ENCODE results near the gene MAGEA4.

The MAGEA4 gene

GRCh38 chrX:151912780-151913179 lies at the start of gene MAGEA4:
Gene MAGEA4 (plus strand): TSS chrX:151912889. CDS start chrX:151923665, 10,776 bp downstream.
- no peaks in the 10 kb centered on the region for H3K27me3 ChIP-seq (ENCODE audit: control insufficient read depth in 2 of 2, insufficient read depth in 2 of 2, low read length in 2 of 2)
- no peaks in the 10 kb centered on the region for H3K9me3 ChIP-seq (ENCODE audit: control insufficient read depth in 2 of 2, low read length in 2 of 2)
- H3K36me3 ChIP-seq (ENCODE audit: control insufficient read depth in 2 of 2, insufficient read depth in 2 of 2, low read length in 2 of 2) = no peaks in the 10 kb centered on the region
- no peak within 1 kb of the TSS for H3K27ac ChIP-seq (ENCODE audit: low read depth in 2 of 2, low read length in 2 of 2)
- no peak within 1 kb of the TSS for H3K9ac ChIP-seq (ENCODE audit: low read depth in 1 of 2, low read length in 2 of 2)
- no peak within 1 kb of the TSS for H3K4me3 ChIP-seq (ENCODE audit: low read length in 2 of 2)
- H3K4me1 ChIP-seq (ENCODE audit: control insufficient read depth in 2 of 2, insufficient read depth in 2 of 2, low read length in 2 of 2) = no peaks in the 10 kb centered on the region

- Histone ChIP-seq H3K9me3 (ENCODE audit: control insufficient read depth in 2 of 2, low read length in 2 of 2) (no peaks in the 10 kb centered on the region), H3K9ac (ENCODE audit: low read depth in 1 of 2, low read length in 2 of 2) (no peak overlapping the region), H3K4me3 (ENCODE audit: low read length in 2 of 2) (no peak overlapping the region), H3K27ac (ENCODE audit: low read depth in 2 of 2, low read length in 2 of 2) (no peak overlapping the region), H3K27me3 (ENCODE audit: control insufficient read depth in 2 of 2, insufficient read depth in 2 of 2, low read length in 2 of 2) (no peaks in the 10 kb centered on the region), H3K4me1 (ENCODE audit: control insufficient read depth in 2 of 2, insufficient read depth in 2 of 2, low read length in 2 of 2) (no peaks in the 10 kb centered on the region), H3K36me3 (ENCODE audit: control insufficient read depth in 2 of 2, insufficient read depth in 2 of 2, low read length in 2 of 2) (no peaks in the 10 kb centered on the region)
Observed at GRCh38 chrX:151870602-151871001, 42.1 kb upstream of the MAGEA4 start.

GRCh38 chrX:151871244-151871643 lies 41.4 kb upstream of the MAGEA4 start:
- Histone ChIP-seq H3K36me3 (ENCODE audit: control insufficient read depth in 2 of 2, insufficient read depth in 2 of 2, low read length in 2 of 2) (no peaks in the 10 kb centered on the region), H3K4me3 (ENCODE audit: low read length in 2 of 2) (no peak overlapping the region), H3K4me1 (ENCODE audit: control insufficient read depth in 2 of 2, insufficient read depth in 2 of 2, low read length in 2 of 2) (no peaks in the 10 kb centered on the region), H3K27me3 (ENCODE audit: control insufficient read depth in 2 of 2, insufficient read depth in 2 of 2, low read length in 2 of 2) (peaks cover 0 to 3% of the 10 kb centered on the region in 2 donors), H3K9me3 (ENCODE audit: control insufficient read depth in 2 of 2, low read length in 2 of 2) (no peaks in the 10 kb centered on the region), H3K9ac (ENCODE audit: low read depth in 1 of 2, low read length in 2 of 2) (no peak overlapping the region), H3K27ac (ENCODE audit: low read depth in 2 of 2, low read length in 2 of 2) (no peak overlapping the region)

- no peak overlapping the region for H3K4me3 ChIP-seq (ENCODE audit: low read length in 2 of 2)
- H3K27me3 ChIP-seq (ENCODE audit: control insufficient read depth in 2 of 2, insufficient read depth in 2 of 2, low read length in 2 of 2) = peaks cover 0 to 3% of the 10 kb centered on the region in 2 donors
- H3K27ac ChIP-seq (ENCODE audit: low read depth in 2 of 2, low read length in 2 of 2) = no peak overlapping the region
- H3K4me1 ChIP-seq (ENCODE audit: control insufficient read depth in 2 of 2, insufficient read depth in 2 of 2, low read length in 2 of 2) = no peaks in the 10 kb centered on the region
- no peaks in the 10 kb centered on the region for H3K9me3 ChIP-seq (ENCODE audit: control insufficient read depth in 2 of 2, low read length in 2 of 2)
- H3K36me3 ChIP-seq (ENCODE audit: control insufficient read depth in 2 of 2, insufficient read depth in 2 of 2, low read length in 2 of 2) = no peaks in the 10 kb centered on the region
- H3K9ac ChIP-seq (ENCODE audit: low read depth in 1 of 2, low read length in 2 of 2) = no peak overlapping the region
Observed at GRCh38 chrX:151873096-151873495, 39.6 kb upstream of the MAGEA4 start.

GRCh38 chrX:151875270-151876026 lies 37.2 kb upstream of the MAGEA4 start:
- H3K9ac ChIP-seq (ENCODE audit: low read depth in 1 of 2, low read length in 2 of 2) = no peak overlapping the region
- H3K27ac ChIP-seq (ENCODE audit: low read depth in 2 of 2, low read length in 2 of 2) = no peak overlapping the region
- no peaks in the 10 kb centered on the region for H3K36me3 ChIP-seq (ENCODE audit: control insufficient read depth in 2 of 2, insufficient read depth in 2 of 2, low read length in 2 of 2)
- no peak overlapping the region for H3K4me3 ChIP-seq (ENCODE audit: low read length in 2 of 2)
- no peaks in the 10 kb centered on the region for H3K4me1 ChIP-seq (ENCODE audit: control insufficient read depth in 2 of 2, insufficient read depth in 2 of 2, low read length in 2 of 2)
- peaks cover 0 to 3% of the 10 kb centered on the region in 2 donors for H3K27me3 ChIP-seq (ENCODE audit: control insufficient read depth in 2 of 2, insufficient read depth in 2 of 2, low read length in 2 of 2)
- H3K9me3 ChIP-seq (ENCODE audit: control insufficient read depth in 2 of 2, low read length in 2 of 2) = no peaks in the 10 kb centered on the region

- peaks cover 0 to 3% of the 10 kb centered on the region in 2 donors for H3K27me3 ChIP-seq (ENCODE audit: control insufficient read depth in 2 of 2, insufficient read depth in 2 of 2, low read length in 2 of 2)
Observed at GRCh38 chrX:151878574-151878973, 34.1 kb upstream of the MAGEA4 start.

GRCh38 chrX:151879856-151880255 lies 32.8 kb upstream of the MAGEA4 start:
- Histone ChIP-seq H3K4me1 (ENCODE audit: control insufficient read depth in 2 of 2, insufficient read depth in 2 of 2, low read length in 2 of 2) (no peaks in the 10 kb centered on the region), H3K9me3 (ENCODE audit: control insufficient read depth in 2 of 2, low read length in 2 of 2) (no peaks in the 10 kb centered on the region), H3K9ac (ENCODE audit: low read depth in 1 of 2, low read length in 2 of 2) (no peak overlapping the region), H3K27ac (ENCODE audit: low read depth in 2 of 2, low read length in 2 of 2) (no peak overlapping the region), H3K36me3 (ENCODE audit: control insufficient read depth in 2 of 2, insufficient read depth in 2 of 2, low read length in 2 of 2) (no peaks in the 10 kb centered on the region), H3K4me3 (ENCODE audit: low read length in 2 of 2) (no peak overlapping the region), H3K27me3 (ENCODE audit: control insufficient read depth in 2 of 2, insufficient read depth in 2 of 2, low read length in 2 of 2) (peaks cover 0 to 5% of the 10 kb centered on the region in 2 donors)

More at GRCh38 chrX:151878574-151878973, 34.1 kb upstream of the MAGEA4 start:
- Histone ChIP-seq H3K4me3 (ENCODE audit: low read length in 2 of 2) (no peak overlapping the region), H3K9me3 (ENCODE audit: control insufficient read depth in 2 of 2, low read length in 2 of 2) (no peaks in the 10 kb centered on the region), H3K9ac (ENCODE audit: low read depth in 1 of 2, low read length in 2 of 2) (no peak overlapping the region), H3K4me1 (ENCODE audit: control insufficient read depth in 2 of 2, insufficient read depth in 2 of 2, low read length in 2 of 2) (no peaks in the 10 kb centered on the region), H3K27ac (ENCODE audit: low read depth in 2 of 2, low read length in 2 of 2) (no peak overlapping the region), H3K36me3 (ENCODE audit: control insufficient read depth in 2 of 2, insufficient read depth in 2 of 2, low read length in 2 of 2) (no peaks in the 10 kb centered on the region)

GRCh38 chrX:151880895-151881294 lies 31.8 kb upstream of the MAGEA4 start:
- Histone ChIP-seq H3K27ac (ENCODE audit: low read depth in 2 of 2, low read length in 2 of 2) (no peak overlapping the region), H3K4me1 (ENCODE audit: control insufficient read depth in 2 of 2, insufficient read depth in 2 of 2, low read length in 2 of 2) (no peaks in the 10 kb centered on the region), H3K36me3 (ENCODE audit: control insufficient read depth in 2 of 2, insufficient read depth in 2 of 2, low read length in 2 of 2) (no peaks in the 10 kb centered on the region), H3K9ac (ENCODE audit: low read depth in 1 of 2, low read length in 2 of 2) (no peak overlapping the region), H3K4me3 (ENCODE audit: low read length in 2 of 2) (no peak overlapping the region), H3K9me3 (ENCODE audit: control insufficient read depth in 2 of 2, low read length in 2 of 2) (no peaks in the 10 kb centered on the region), H3K27me3 (ENCODE audit: control insufficient read depth in 2 of 2, insufficient read depth in 2 of 2, low read length in 2 of 2) (peaks cover 0 to 4% of the 10 kb centered on the region in 2 donors)

- Histone ChIP-seq H3K27ac (ENCODE audit: low read depth in 2 of 2, low read length in 2 of 2) (no peak overlapping the region), H3K27me3 (ENCODE audit: control insufficient read depth in 2 of 2, insufficient read depth in 2 of 2, low read length in 2 of 2) (no peaks in the 10 kb centered on the region), H3K4me1 (ENCODE audit: control insufficient read depth in 2 of 2, insufficient read depth in 2 of 2, low read length in 2 of 2) (no peaks in the 10 kb centered on the region), H3K9me3 (ENCODE audit: control insufficient read depth in 2 of 2, low read length in 2 of 2) (no peaks in the 10 kb centered on the region), H3K36me3 (ENCODE audit: control insufficient read depth in 2 of 2, insufficient read depth in 2 of 2, low read length in 2 of 2) (no peaks in the 10 kb centered on the region), H3K4me3 (ENCODE audit: low read length in 2 of 2) (no peak overlapping the region), H3K9ac (ENCODE audit: low read depth in 1 of 2, low read length in 2 of 2) (no peak overlapping the region)
Observed at GRCh38 chrX:151889421-151889820, 23.3 kb upstream of the MAGEA4 start.

GRCh38 chrX:151896734-151897474 lies 15.8 kb upstream of the MAGEA4 start:
- Histone ChIP-seq H3K4me1 (ENCODE audit: control insufficient read depth in 2 of 2, insufficient read depth in 2 of 2, low read length in 2 of 2) (no peaks in the 10 kb centered on the region), H3K9ac (ENCODE audit: low read depth in 1 of 2, low read length in 2 of 2) (no peak overlapping the region), H3K4me3 (ENCODE audit: low read length in 2 of 2) (no peak overlapping the region), H3K27me3 (ENCODE audit: control insufficient read depth in 2 of 2, insufficient read depth in 2 of 2, low read length in 2 of 2) (no peaks in the 10 kb centered on the region), H3K36me3 (ENCODE audit: control insufficient read depth in 2 of 2, insufficient read depth in 2 of 2, low read length in 2 of 2) (no peaks in the 10 kb centered on the region), H3K9me3 (ENCODE audit: control insufficient read depth in 2 of 2, low read length in 2 of 2) (no peaks in the 10 kb centered on the region), H3K27ac (ENCODE audit: low read depth in 2 of 2, low read length in 2 of 2) (no peak overlapping the region)
